Vagina (tissue), 2 donors: ENCODE results near the gene IRF1. TPM values are rescaled to one million over a fixed set of nuclear protein-coding genes. Genes with fewer than 3 reads are reported as not detected.

Experiments
- DNase-seq, 2 donors: peaks; one replicate each; pipeline ENCODE4 v3.0.0-alpha.2; 2017; ENCODE audit errors: extremely low spot score in 2 of 2
- H3K27ac ChIP-seq: fragments of 200-600 bp; sonication (generic); one replicate; pipeline ENCODE4 v1.5.1; 2019
- H3K27me3 ChIP-seq: fragments of 200-600 bp; sonication (generic); one replicate; pipeline ENCODE4 v1.5.1; 2019
- H3K36me3 ChIP-seq, 2 donors: fragments of 200-600 bp; sonication (generic); one replicate each; pipeline ENCODE4 v1.5.1; 2017 to 2019
- H3K4me1 ChIP-seq: fragments of 200-600 bp; sonication (generic); one replicate; pipeline ENCODE4 v1.5.1; 2019
- H3K4me3 ChIP-seq, 2 donors: fragments of 200-600 bp; sonication (generic); 1 replicate in 1 of 2; 2 replicates in 1 of 2; pipeline ENCODE4 v1.5.1; 2016 to 2019
- H3K9me3 ChIP-seq: fragments of 200-600 bp; sonication (generic); one replicate; pipeline ENCODE4 v1.5.1; 2019
- POLR2A ChIP-seq, 2 donors: fragments of 450-650 bp; IDR thresholded peaks; one replicate each; pipeline ENCODE4 v1.6.1; 2017; ENCODE audit warnings: antibody characterized with exemption in 2 of 2, mild to moderate bottlenecking in 2 of 2, moderate library complexity in 2 of 2
- POLR2AphosphoS5 ChIP-seq, 2 donors: sonication (generic); formaldehyde crosslinking; IDR thresholded peaks; one replicate each; pipeline ENCODE4 v1.9.0; 2017; ENCODE audit warnings: antibody characterized with exemption in 2 of 2, mild to moderate bottlenecking in 2 of 2, low read depth in 1 of 2; ENCODE audit not compliant: insufficient read depth in 1 of 2
- intact Hi-C: fragments of 100-400 bp; cut with DNase I; formaldehyde crosslinking; loops from one replicate; pipeline ENCODE4 v1.15.1; 2023
- total RNA-seq: library from RNA; depleted of rRNA; stranded (reverse); fragments of >200 nt; gene quantifications from one replicate; pipeline ENCODE4 v1.2.3, GENCODE V29; 2016
- TF ChIP-seq, protein P1 (sequence below), 3 experiments: fragments of 450-650 bp in 2 of 3; fragments of 200-600 bp in 1 of 3; sonication (generic) in 1 of 3; IDR thresholded peaks; one replicate each; pipeline ENCODE4 v1.5.1; 2017 to 2019; ENCODE audit warnings: antibody characterized with exemption in 3 of 3, mild to moderate bottlenecking in 2 of 3, moderate library complexity in 2 of 3

IRF1 gene
- total RNA-seq, 1 donor from 2014 or later = 49.8 TPM

DNA sequence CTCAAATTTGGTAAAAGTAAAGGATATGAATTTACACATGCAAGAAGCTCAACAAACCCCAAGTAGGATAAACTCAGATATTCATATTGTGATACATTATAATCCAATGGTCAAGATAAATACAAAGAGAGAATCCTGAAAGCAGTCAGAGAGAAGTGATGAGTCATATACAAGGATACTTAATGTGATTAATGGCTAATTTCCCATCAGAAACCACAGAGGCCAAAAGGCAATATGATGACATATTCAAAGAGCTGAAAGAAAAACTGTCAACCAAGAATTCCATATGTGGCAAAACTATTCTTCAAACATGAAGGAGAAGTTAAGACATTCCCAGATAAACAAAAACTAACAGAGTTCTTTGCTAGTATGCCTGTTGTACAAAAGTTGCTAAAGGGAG, 19.5 kb upstream of the IRF1 start:
- intact Hi-C loops = no loop called here
- DNase-seq = no peak
- H3K27ac ChIP-seq = no peak overlapping the region
- peaks cover 8% of the 10 kb centered on the region for H3K4me1 ChIP-seq
- H3K36me3 ChIP-seq = no peaks in the 10 kb centered on the region
- H3K9me3 ChIP-seq = no peaks in the 10 kb centered on the region
- H3K4me3 ChIP-seq = no peak overlapping the region
- H3K27me3 ChIP-seq = no peaks in the 10 kb centered on the region
- TF ChIP-seq POLR2AphosphoS5 (IDR thresholded peaks at IDR 0.05; ENCODE audit: insufficient read depth in 1 of 2, low read depth in 1 of 2) (no peak), POLR2A (IDR thresholded peaks at IDR 0.05) (no peak)
- TF ChIP-seq, protein P1, sequence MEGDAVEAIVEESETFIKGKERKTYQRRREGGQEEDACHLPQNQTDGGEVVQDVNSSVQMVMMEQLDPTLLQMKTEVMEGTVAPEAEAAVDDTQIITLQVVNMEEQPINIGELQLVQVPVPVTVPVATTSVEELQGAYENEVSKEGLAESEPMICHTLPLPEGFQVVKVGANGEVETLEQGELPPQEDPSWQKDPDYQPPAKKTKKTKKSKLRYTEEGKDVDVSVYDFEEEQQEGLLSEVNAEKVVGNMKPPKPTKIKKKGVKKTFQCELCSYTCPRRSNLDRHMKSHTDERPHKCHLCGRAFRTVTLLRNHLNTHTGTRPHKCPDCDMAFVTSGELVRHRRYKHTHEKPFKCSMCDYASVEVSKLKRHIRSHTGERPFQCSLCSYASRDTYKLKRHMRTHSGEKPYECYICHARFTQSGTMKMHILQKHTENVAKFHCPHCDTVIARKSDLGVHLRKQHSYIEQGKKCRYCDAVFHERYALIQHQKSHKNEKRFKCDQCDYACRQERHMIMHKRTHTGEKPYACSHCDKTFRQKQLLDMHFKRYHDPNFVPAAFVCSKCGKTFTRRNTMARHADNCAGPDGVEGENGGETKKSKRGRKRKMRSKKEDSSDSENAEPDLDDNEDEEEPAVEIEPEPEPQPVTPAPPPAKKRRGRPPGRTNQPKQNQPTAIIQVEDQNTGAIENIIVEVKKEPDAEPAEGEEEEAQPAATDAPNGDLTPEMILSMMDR (IDR thresholded peaks at IDR 0.05) = no peak

- Histone ChIP-seq H3K36me3 (no peaks in the 10 kb centered on the region), H3K4me3 (no peak overlapping the region), H3K4me1 (peaks cover 12% of the 10 kb centered on the region), H3K9me3 (no peaks in the 10 kb centered on the region), H3K27ac (peak overlapping the region; percentile 44), H3K27me3 (no peaks in the 10 kb centered on the region)
- intact Hi-C loops = no loop called here
- DNase-seq = no peak
- no peak for TF ChIP-seq POLR2AphosphoS5 (IDR thresholded peaks at IDR 0.05; ENCODE audit: insufficient read depth in 1 of 2, low read depth in 1 of 2)
- TF ChIP-seq, protein P1 (IDR thresholded peaks at IDR 0.05) = peak in 1 of 3 experiments; percentile 46
Measured at GRCh38 chr5:132506094-132506692, 15.6 kb upstream of the IRF1 start.

DNA sequence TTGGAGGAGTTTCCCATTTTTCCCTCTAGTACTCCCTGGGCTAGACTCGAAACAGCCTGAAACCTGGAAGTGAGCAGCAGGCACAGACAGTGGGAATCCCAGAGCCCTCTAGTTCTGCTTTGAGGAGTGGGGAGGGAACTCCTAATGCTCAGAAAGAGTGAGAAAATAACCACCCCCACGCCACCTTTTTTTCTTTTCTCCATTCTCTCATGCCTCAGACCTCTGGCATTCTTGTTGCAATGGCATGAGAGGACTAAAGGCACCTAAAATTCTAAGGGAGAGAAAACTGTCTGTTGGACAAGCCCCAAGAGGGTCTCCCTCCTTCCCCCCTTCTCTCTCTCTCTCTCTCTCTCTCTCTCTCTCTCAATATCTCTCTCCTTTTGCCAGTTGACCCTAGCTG, 15.1 kb upstream of the IRF1 start:
- Histone ChIP-seq H3K36me3 (no peaks in the 10 kb centered on the region), H3K27me3 (no peaks in the 10 kb centered on the region), H3K4me1 (peaks cover 12% of the 10 kb centered on the region), H3K27ac (peak overlapping the region; percentile 44), H3K9me3 (no peaks in the 10 kb centered on the region), H3K4me3 (no peak overlapping the region)
- intact Hi-C loops = no loop called here
- DNase-seq = no peak
- TF ChIP-seq POLR2AphosphoS5 (IDR thresholded peaks at IDR 0.05; ENCODE audit: insufficient read depth in 1 of 2, low read depth in 1 of 2) (no peak), POLR2A (IDR thresholded peaks at IDR 0.05) (no peak)
- TF ChIP-seq, protein P1 (IDR thresholded peaks at IDR 0.05) = no peak

DNA sequence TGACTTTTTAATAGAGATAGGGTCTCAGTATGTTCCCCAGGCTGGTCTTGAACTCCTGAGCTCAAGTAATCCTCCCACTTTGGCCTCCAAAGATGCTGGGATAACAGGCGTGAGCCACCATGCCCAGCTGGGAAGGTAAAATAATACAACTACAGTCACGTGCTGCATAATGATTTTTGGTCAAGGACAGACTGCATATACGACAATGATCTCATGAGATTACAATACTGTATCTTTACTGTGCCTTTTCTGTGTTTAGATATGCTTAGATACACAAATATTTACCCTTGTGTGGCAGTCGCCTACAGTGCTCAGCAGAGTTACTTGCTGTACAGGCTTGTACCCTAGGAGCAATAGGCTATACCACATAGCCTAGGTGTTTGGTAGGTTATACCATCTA, 14.2 kb upstream of the IRF1 start:
- intact Hi-C loops = no loop called here
- TF ChIP-seq POLR2A (IDR thresholded peaks at IDR 0.05) (no peak), POLR2AphosphoS5 (IDR thresholded peaks at IDR 0.05; ENCODE audit: insufficient read depth in 1 of 2, low read depth in 1 of 2) (no peak)
- TF ChIP-seq, protein P1 (IDR thresholded peaks at IDR 0.05) = no peak
- H3K27ac ChIP-seq = no peak overlapping the region

GRCh38 chr5:132503244-132503643, 12.7 kb upstream of the IRF1 start:
- DNase-seq = no peak
- intact Hi-C loops = loop anchor here (2.0 kb wide), 1 partner anchor 118 kb away; no protein-coding TSS in a partner anchor
- no peaks in the 10 kb centered on the region for H3K9me3 ChIP-seq
- no peaks in the 10 kb centered on the region for H3K36me3 ChIP-seq
- H3K4me3 ChIP-seq = no peak overlapping the region
- H3K27ac ChIP-seq = no peak overlapping the region
- H3K4me1 ChIP-seq = peaks cover 14% of the 10 kb centered on the region
- no peak for TF ChIP-seq POLR2A (IDR thresholded peaks at IDR 0.05)
- no peak for TF ChIP-seq POLR2AphosphoS5 (IDR thresholded peaks at IDR 0.05; ENCODE audit: insufficient read depth in 1 of 2, low read depth in 1 of 2)
- TF ChIP-seq, protein P1 (IDR thresholded peaks at IDR 0.05) = no peak
- H3K27me3 ChIP-seq = no peaks in the 10 kb centered on the region

More for the DNA sequence above, 14.2 kb upstream of the IRF1 start:
- DNase-seq = no peak
- peaks cover 12% of the 10 kb centered on the region for H3K4me1 ChIP-seq
- H3K27me3 ChIP-seq = no peaks in the 10 kb centered on the region
- H3K4me3 ChIP-seq = no peak overlapping the region
- H3K9me3 ChIP-seq = no peaks in the 10 kb centered on the region
- H3K36me3 ChIP-seq = no peaks in the 10 kb centered on the region
